ENCODE data around the gene AP5S1. TPM values are rescaled to one million over a fixed set of nuclear protein-coding genes. Genes with fewer than 3 reads are reported as not detected.

Gene AP5S1
- total RNA-seq, 1 donor: 17.7 TPM

- no peak overlapping the region for H3K4me3 ChIP-seq (ENCODE audit: low read depth, low read length)
- DNase-seq (ENCODE audit: low read depth): no peak
Measured at GRCh38 chr20:3798908-3799248, 21.5 kb upstream of the AP5S1 start.

GRCh38 chr20:3800256-3800877 is 20.0 kb upstream of the AP5S1 start:
- H3K4me3 ChIP-seq (ENCODE audit: low read depth, low read length): no peak overlapping the region
- no peak for TF ChIP-seq CTCF (IDR thresholded peaks at IDR 0.05; ENCODE audit: insufficient read depth, low read depth, low read length)
- DNase-seq (ENCODE audit: low read depth): no peak

More at GRCh38 chr20:3798908-3799248, 21.5 kb upstream of the AP5S1 start:
- TF ChIP-seq CTCF (IDR thresholded peaks at IDR 0.05; ENCODE audit: insufficient read depth, low read depth, low read length): no peak

GRCh38 chr20:3800878-3801260 is 19.5 kb upstream of the AP5S1 start:
- DNase-seq (ENCODE audit: low read depth): no peak
- no peak for TF ChIP-seq CTCF (IDR thresholded peaks at IDR 0.05; ENCODE audit: insufficient read depth, low read depth, low read length)
- no peak overlapping the region for H3K4me3 ChIP-seq (ENCODE audit: low read depth, low read length)

GRCh38 chr20:3801299-3801698 is 19.0 kb upstream of the AP5S1 start:
- no peak for TF ChIP-seq CTCF (IDR thresholded peaks at IDR 0.05; ENCODE audit: insufficient read depth, low read depth, low read length)
- H3K4me3 ChIP-seq (ENCODE audit: low read depth, low read length): no peak overlapping the region
- no peak for DNase-seq (ENCODE audit: low read depth)

- H3K4me3 ChIP-seq (ENCODE audit: low read depth, low read length): no peak overlapping the region
- DNase-seq (ENCODE audit: low read depth): no peak
- TF ChIP-seq CTCF (IDR thresholded peaks at IDR 0.05; ENCODE audit: insufficient read depth, low read depth, low read length): no peak
Measured at GRCh38 chr20:3801846-3802245, 18.5 kb upstream of the AP5S1 start.

- no peak for DNase-seq (ENCODE audit: low read depth)
- no peak overlapping the region for H3K4me3 ChIP-seq (ENCODE audit: low read depth, low read length)
- no peak for TF ChIP-seq CTCF (IDR thresholded peaks at IDR 0.05; ENCODE audit: insufficient read depth, low read depth, low read length)
Measured at GRCh38 chr20:3802524-3803239, 17.7 kb upstream of the AP5S1 start.
